T47D (cell line): ENCODE results near the gene LUZP1.

Source experiments
- DNase-seq, 2 experiments: peaks; one replicate each; pipeline versions ENCODE4 v3.0.0 to v3.0.0-alpha.2; 2011 to 2012; ENCODE audit warnings: low read depth in 1 of 2, low spot score in 1 of 2
- JUND ChIP-seq: IDR thresholded peaks from 2 replicates; pipeline ENCODE4 v1.6.1; 2012; ENCODE audit warnings: low read depth
- in situ Hi-C: cut with HindIII; loops from 2 replicates; pipeline ENCODE4 v1.10.0; 2016; ENCODE audit warnings: low sequenced_read_pairs, low pct_unique_long_range_greater_than_20kb

The LUZP1 gene

DNA sequence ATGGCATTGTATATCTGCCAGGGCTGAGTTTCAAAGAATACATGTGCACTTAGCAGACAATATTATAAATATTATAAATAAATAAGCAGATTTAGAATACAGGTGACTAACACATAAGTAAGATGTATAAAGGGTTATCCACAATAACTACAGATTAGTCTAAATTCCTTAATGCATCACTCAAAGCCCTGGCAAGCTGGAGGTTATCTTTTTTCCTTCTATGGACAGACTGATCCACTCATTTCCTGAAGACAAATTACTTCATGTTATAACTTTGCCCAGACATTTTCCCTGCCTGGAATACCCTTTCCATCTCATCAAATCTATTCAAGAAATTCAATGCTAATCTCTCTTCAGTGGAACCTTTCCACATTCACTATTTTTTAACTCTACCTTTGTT lies 38.8 kb downstream of the LUZP1 start:
- DNase-seq: no peak
- TF ChIP-seq JUND: no peak
- in situ Hi-C loops: no loop called here

DNA sequence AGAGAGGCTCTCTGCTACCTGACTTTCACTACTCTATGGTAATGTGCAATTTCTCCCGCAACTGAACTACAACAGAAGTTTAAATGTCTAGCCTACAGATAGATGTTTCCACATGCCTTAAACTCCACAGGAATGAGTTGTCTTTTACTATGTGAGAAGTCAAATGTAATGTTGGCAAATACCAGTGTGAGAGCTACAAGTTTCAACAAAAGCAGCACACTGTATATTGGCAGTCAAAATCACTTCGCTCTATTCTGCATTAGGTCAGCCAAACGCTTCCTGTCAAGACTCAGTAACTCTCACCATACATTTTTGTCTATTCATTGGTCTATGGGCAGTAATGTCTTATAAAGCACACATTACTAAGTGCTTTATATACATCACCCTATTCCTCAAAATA lies 41.9 kb downstream of the LUZP1 start:
- in situ Hi-C loops: no loop called here
- TF ChIP-seq JUND: no peak
- DNase-seq: no peak

GRCh38 chr1:23126200-23126599 lies 42.5 kb downstream of the LUZP1 start:
- no peak for DNase-seq
- in situ Hi-C loops: no loop called here
- no peak for TF ChIP-seq JUND

GRCh38 chr1:23125489-23125888 lies 43.2 kb downstream of the LUZP1 start:
- DNase-seq: no peak
- no peak for TF ChIP-seq JUND
- in situ Hi-C loops: no loop called here

DNA sequence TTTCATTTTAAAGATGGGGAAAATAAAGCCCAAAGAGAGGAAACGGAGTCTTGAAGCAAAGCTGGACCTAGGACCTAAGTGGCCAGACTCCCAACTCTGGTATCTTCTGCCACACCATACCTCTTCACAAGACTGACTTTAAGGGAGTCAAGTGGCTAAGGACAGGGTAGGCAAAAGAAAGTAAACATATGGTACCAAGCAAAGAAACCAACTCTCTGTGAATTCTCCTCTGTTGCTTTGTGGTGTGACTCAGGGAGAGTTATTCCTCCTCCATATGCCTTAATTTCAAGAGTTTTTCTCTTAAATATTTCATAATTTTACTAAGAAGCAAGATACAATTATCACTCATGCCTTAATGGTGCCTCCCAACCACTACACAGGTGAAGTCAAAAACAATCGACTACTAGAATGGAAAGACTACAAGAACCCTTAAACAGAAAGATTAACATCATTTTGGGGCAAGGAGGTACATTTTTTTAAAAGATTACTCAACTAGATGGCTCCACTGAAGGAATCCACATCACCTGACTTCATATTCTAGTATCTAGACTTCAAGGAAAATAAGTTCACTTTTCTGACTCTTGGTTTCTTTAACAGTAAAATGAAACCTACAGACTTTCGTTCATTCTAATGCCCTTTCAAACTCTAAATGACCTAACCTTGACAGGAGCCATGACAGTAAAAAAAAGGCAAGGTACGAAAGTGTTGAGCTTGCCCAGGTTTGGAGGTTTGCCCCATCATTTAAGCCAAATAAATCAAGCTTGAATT lies 44.2 kb downstream of the LUZP1 start:
- DNase-seq: no peak
- in situ Hi-C loops: no loop called here
- TF ChIP-seq JUND: no peak

DNA sequence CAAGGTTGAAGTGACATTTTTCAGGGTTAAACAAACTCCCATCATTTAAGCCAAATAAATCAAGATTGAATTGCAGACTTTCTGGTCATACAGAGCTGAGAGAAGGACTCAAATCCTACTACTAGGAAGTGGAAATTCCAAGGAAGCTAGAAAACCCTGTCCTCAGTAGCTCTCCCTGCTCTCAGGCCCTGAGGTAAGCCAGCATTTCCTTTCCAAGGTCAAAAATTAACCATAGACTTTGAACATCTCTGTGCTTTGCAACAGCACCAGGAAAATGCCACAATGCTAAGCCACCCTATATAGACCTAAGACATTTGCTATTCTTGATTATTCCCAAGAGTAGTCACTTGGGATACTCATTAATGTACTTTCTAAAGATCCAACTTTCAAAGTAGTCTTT lies 45.1 kb downstream of the LUZP1 start:
- in situ Hi-C loops: no loop called here
- no peak for DNase-seq
- TF ChIP-seq JUND: no peak

DNA sequence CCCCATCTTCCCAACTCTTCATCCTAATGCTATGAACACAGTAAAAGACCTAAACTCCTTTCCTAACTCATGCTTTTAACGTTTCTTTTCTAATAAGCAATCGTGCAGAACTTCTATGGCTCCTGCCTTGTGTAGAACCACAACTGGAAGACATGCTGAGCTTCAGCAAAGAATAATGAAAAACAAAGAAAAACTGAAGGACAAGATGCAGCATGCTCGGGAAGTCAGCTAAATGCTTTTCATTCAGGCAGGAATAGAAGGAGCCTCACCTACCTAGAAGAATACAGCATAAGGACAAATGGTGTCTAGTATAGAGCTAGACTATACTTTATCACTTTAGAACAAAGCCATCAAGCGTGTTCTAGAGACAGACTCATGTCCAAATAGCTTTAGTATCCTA lies 45.9 kb downstream of the LUZP1 start:
- no peak for TF ChIP-seq JUND
- in situ Hi-C loops: no loop called here
- DNase-seq: no peak

- no peak for TF ChIP-seq JUND
- peak in 1 of 2 experiments; percentile 12 for DNase-seq
- in situ Hi-C loops: no loop called here
Observed at GRCh38 chr1:23122023-23122748, 46.5 kb downstream of the LUZP1 start.

DNA sequence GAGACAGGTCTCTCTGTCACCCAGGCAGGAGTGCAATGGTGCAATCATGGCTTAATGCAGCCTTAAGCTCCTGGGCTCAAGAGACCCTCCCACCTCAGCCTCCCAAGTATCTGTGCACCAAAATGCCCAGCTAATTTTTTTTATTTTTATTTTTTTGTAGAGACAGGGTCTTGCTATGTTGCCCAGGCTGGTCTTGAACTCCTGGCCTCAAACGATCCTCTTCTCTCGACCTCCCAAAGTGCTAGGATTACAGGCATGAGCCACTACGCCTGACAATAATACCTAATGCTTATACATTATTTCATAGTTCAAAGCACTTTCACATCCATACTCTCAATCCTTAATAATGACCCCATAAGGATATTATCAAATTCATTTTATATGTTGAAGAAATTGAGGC lies 48.3 kb downstream of the LUZP1 start:
- in situ Hi-C loops: no loop called here
- DNase-seq: no peak
- no peak for TF ChIP-seq JUND

- in situ Hi-C loops: no loop called here
- TF ChIP-seq JUND: no peak
- DNase-seq: no peak
Observed at GRCh38 chr1:23118957-23119792, 49.5 kb downstream of the LUZP1 start.

GRCh38 chr1:23118407-23118806 lies 50.2 kb downstream of the LUZP1 start:
- TF ChIP-seq JUND: no peak
- no peak for DNase-seq
- in situ Hi-C loops: no loop called here

DNA sequence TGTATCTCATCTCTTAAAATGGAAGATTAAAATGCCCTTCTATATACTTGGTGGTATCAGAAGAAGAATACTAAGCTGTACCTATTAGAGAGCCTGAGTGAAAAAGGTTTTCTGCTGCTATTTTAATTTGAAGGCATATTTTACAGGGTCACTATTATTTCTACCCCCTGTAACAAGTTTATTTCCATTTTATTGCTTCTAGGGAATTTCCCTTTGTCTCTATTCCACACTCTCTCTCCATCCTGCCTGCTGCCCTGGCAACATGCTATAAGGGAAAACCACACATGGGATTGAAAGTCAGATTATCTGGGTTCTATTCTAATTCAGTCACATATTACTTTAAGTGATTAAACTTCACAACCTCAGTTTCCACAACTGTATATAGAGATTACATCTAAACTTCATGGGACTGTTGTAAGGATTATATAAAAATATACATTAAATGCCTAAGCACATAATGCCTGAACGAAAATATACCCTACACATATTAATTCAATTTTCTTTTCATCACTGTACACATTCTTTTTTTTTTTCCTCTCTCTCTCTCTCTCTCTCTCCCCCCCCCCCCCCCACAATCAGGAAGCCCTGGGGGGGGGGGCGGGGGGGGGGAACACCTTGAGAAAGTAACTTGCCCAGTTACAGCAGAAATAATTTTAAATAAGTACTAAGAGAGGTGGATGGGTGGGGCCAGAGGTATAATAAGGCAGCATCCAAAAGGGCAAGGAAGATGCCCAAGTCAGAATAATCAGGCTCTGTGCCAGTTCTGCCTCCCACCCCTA lies 51.5 kb downstream of the LUZP1 start:
- DNase-seq: no peak
- in situ Hi-C loops: no loop called here
- no peak for TF ChIP-seq JUND
